H9 (cell line): ENCODE measurements around the gene MRPL37. TPM values are rescaled to one million over a fixed set of nuclear protein-coding genes. Genes with fewer than 3 reads are reported as not detected.

Experiments used
- DNase-seq: peaks from one replicate; pipeline ENCODE4 v3.0.0-alpha.2; 2017
- H2AFZ ChIP-seq: one replicate; pipeline ENCODE4 v1.6.1; 2013; ENCODE audit warnings: mild to moderate bottlenecking, low read length, control low read depth, moderate library complexity
- H2AK5ac ChIP-seq: 2 replicates; pipeline ENCODE4 v1.6.1; 2013; ENCODE audit warnings: low read length, control low read depth, mixed read lengths; ENCODE audit not compliant: insufficient read length
- H2BK120ac ChIP-seq: one replicate; pipeline ENCODE4 v1.6.1; 2013; ENCODE audit warnings: low read depth, mild to moderate bottlenecking, low read length, control low read depth, inconsistent platforms; ENCODE audit not compliant: poor library complexity, severe bottlenecking
- H2BK12ac ChIP-seq: 2 replicates; pipeline ENCODE4 v1.6.1; 2013; ENCODE audit warnings: low read length, control low read depth, mixed read lengths, low read depth; ENCODE audit not compliant: insufficient read length
- H2BK15ac ChIP-seq: 2 replicates; pipeline ENCODE4 v1.6.1; 2013; ENCODE audit warnings: low read depth, low read length, control low read depth
- H2BK20ac ChIP-seq: one replicate; pipeline ENCODE4 v1.6.1; 2013; ENCODE audit warnings: low read depth, mild to moderate bottlenecking, low read length, control low read depth, inconsistent platforms; ENCODE audit not compliant: poor library complexity, severe bottlenecking
- H2BK5ac ChIP-seq: 2 replicates; pipeline ENCODE4 v1.6.1; 2013; ENCODE audit warnings: low read length, control low read depth, mixed read lengths; ENCODE audit not compliant: insufficient read length
- H3K14ac ChIP-seq: 2 replicates; pipeline ENCODE4 v1.6.1; 2013; ENCODE audit warnings: low read length, control low read depth; ENCODE audit not compliant: insufficient read depth
- H3K18ac ChIP-seq: 2 replicates; pipeline ENCODE4 v1.6.1; 2013; ENCODE audit warnings: low read depth, mild to moderate bottlenecking, mixed read lengths, low read length, control low read depth; ENCODE audit not compliant: insufficient read length
- H3K23ac ChIP-seq: 2 replicates; pipeline ENCODE4 v1.6.1; 2013; ENCODE audit warnings: low read length, control low read depth, mixed read lengths, low read depth; ENCODE audit not compliant: insufficient read length
- H3K23me2 ChIP-seq: 2 replicates; pipeline ENCODE4 v1.6.1; 2013; ENCODE audit warnings: low read depth, mild to moderate bottlenecking, mixed read lengths, low read length, control low read depth; ENCODE audit not compliant: insufficient read length, poor library complexity, severe bottlenecking
- H3K27ac ChIP-seq: 2 replicates; pipeline ENCODE4 v1.5.1; 2013; ENCODE audit warnings: low read length, control low read depth, mixed read lengths, low read depth; ENCODE audit not compliant: insufficient read length
- H3K27me3 ChIP-seq: 2 replicates; pipeline ENCODE4 v1.6.1; 2013; ENCODE audit warnings: low read length, control low read depth, inconsistent platforms; ENCODE audit not compliant: insufficient read depth
- H3K4ac ChIP-seq: 2 replicates; pipeline ENCODE4 v1.6.1; 2013; ENCODE audit warnings: low read depth, mild to moderate bottlenecking, control low read depth, inconsistent platforms, low read length, moderate library complexity
- H3K4me1 ChIP-seq: 2 replicates; pipeline ENCODE4 v1.6.1; 2013; ENCODE audit warnings: low read length, control low read depth, inconsistent platforms; ENCODE audit not compliant: insufficient read depth
- H3K4me2 ChIP-seq: 2 replicates; pipeline ENCODE4 v1.6.1; 2013; ENCODE audit warnings: low read length, control low read depth, mixed read lengths; ENCODE audit not compliant: insufficient read length, insufficient read depth
- H3K56ac ChIP-seq: 2 replicates; pipeline ENCODE4 v1.6.1; 2013; ENCODE audit warnings: low read depth, mild to moderate bottlenecking, mixed read lengths, low read length, control low read depth; ENCODE audit not compliant: insufficient read length
- H3K79me1 ChIP-seq: 2 replicates; pipeline ENCODE4 v1.6.1; 2013; ENCODE audit warnings: low read depth, mild to moderate bottlenecking, moderate library complexity, low read length, control low read depth, inconsistent platforms; ENCODE audit not compliant: insufficient read depth, poor library complexity, severe bottlenecking
- H3K79me2 ChIP-seq: 2 replicates; pipeline ENCODE4 v1.6.1; 2013; ENCODE audit warnings: low read length, control low read depth, inconsistent platforms; ENCODE audit not compliant: insufficient read depth
- H3K9ac ChIP-seq: 2 replicates; pipeline ENCODE4 v1.6.1; 2013; ENCODE audit warnings: low read length, control low read depth, mixed read lengths; ENCODE audit not compliant: insufficient read length; ENCODE audit errors: extremely low read depth
- H3K9me3 ChIP-seq: one replicate; pipeline ENCODE4 v1.6.1; 2013; ENCODE audit warnings: low read depth, low read length, inconsistent platforms; ENCODE audit not compliant: control insufficient read depth
- H3T11ph ChIP-seq: one replicate; pipeline ENCODE4 v1.6.1; 2013; ENCODE audit warnings: mild to moderate bottlenecking, low read length, control low read depth, inconsistent platforms
- H4K20me1 ChIP-seq: one replicate; pipeline ENCODE4 v1.6.1; 2013; ENCODE audit not compliant: control insufficient read depth, insufficient read length, insufficient read depth
- H4K5ac ChIP-seq: 2 replicates; pipeline ENCODE4 v1.6.1; 2013; ENCODE audit warnings: low read depth, mild to moderate bottlenecking, mixed read lengths, low read length, control low read depth; ENCODE audit not compliant: insufficient read length
- H4K8ac ChIP-seq: replicated peaks from 2 replicates; pipeline ENCODE4 v1.6.1; 2013; ENCODE audit warnings: low read length, control low read depth, mixed read lengths, low read depth; ENCODE audit not compliant: insufficient read length
- H4K91ac ChIP-seq: 2 replicates; pipeline ENCODE4 v1.6.1; 2013; ENCODE audit warnings: low read depth, mild to moderate bottlenecking, moderate library complexity, mixed read lengths, low read length, control low read depth; ENCODE audit not compliant: insufficient read length
- H3K27ac Mint-ChIP-seq, 3 experiments: 2 replicates in 2 of 3; 3 replicates in 1 of 3; pipeline ENCODE4 v1.8.0; 2020 to 2021; ENCODE audit warnings: mixed read lengths in 3 of 3, mild to moderate bottlenecking in 1 of 3, moderate library complexity in 1 of 3
- H3K27me3 Mint-ChIP-seq: 2 replicates; pipeline ENCODE4 v1.8.0; 2021; ENCODE audit warnings: low read depth, mild to moderate bottlenecking, moderate library complexity, mixed read lengths
- H3K36me3 Mint-ChIP-seq, 3 experiments: 2 replicates in 2 of 3; 3 replicates in 1 of 3; pipeline ENCODE4 v1.8.0; 2020 to 2021; ENCODE audit warnings: low read depth in 3 of 3, mixed read lengths in 3 of 3; ENCODE audit not compliant: insufficient read depth in 1 of 3
- H3K4me1 Mint-ChIP-seq, 2 experiments: 2 replicates each; pipeline ENCODE4 v1.8.0; 2020; ENCODE audit warnings: mixed read lengths in 2 of 2
- H3K4me3 Mint-ChIP-seq, 2 experiments: 2 replicates in 1 of 2; 3 replicates in 1 of 2; pipeline ENCODE4 v1.8.0; 2020 to 2021; ENCODE audit warnings: mild to moderate bottlenecking in 2 of 2, mixed read lengths in 2 of 2, moderate library complexity in 1 of 2
- H3K9me3 Mint-ChIP-seq, 2 experiments: 2 replicates in 1 of 2; 3 replicates in 1 of 2; pipeline ENCODE4 v1.8.0; 2020; ENCODE audit warnings: mild to moderate bottlenecking in 2 of 2, mixed read lengths in 2 of 2, moderate library complexity in 1 of 2
- CTCF ChIP-seq: fragments of 200-600 bp; sonication (generic); conservative IDR thresholded peaks from 3 replicates; pipeline ENCODE4 v1.8.0; 2021; ENCODE audit warnings: antibody characterized with exemption, mild to moderate bottlenecking
- WGBS: extraction: QIAGEN DNeasy Blood & Tissue Kit; methylation state at CpG from one replicate; pipeline ENCODE4 v1.1.7; 2013; ENCODE audit warnings: missing lambda C conversion rate, low lambda C conversion rate, mixed read lengths; ENCODE audit not compliant: insufficient read length; ENCODE audit errors: extremely low coverage; 5-methylcytosine and 5-hydroxymethylcytosine counted together
- total RNA-seq: library from RNA; stranded (reverse); gene quantifications from 2 replicates; pipeline ENCODE4 v1.2.1, GENCODE V29; 2021

MRPL37 gene
- total RNA-seq, 1 experiment from 2014 or later: 123 TPM

- Histone ChIP-seq H4K91ac (no peak overlapping the region), H4K20me1 (no peaks in the 10 kb centered on the region), H2AFZ (no peak overlapping the region), H3K23me2 (no peaks in the 10 kb centered on the region), H3K4me2 (no peak overlapping the region), H3K14ac (no peak overlapping the region), H3K9ac (no peak overlapping the region), H3K79me1 (no peaks in the 10 kb centered on the region), H3K4me1 (no peaks in the 10 kb centered on the region), H4K5ac (no peak overlapping the region), H2BK12ac (no peak overlapping the region), H3T11ph (no peak overlapping the region), H3K27me3 (no peaks in the 10 kb centered on the region), H4K8ac (no peak overlapping the region), H3K18ac (no peak overlapping the region), H3K4ac (no peak overlapping the region), H3K23ac (no peak overlapping the region), H3K56ac (no peak overlapping the region), H3K27ac (no peak overlapping the region), H2BK5ac (no peak overlapping the region), H2AK5ac (no peak overlapping the region), H2BK120ac (no peak overlapping the region), H3K9me3 (no peaks in the 10 kb centered on the region), H2BK15ac (no peak overlapping the region), H2BK20ac (no peak overlapping the region), H3K79me2 (no peaks in the 10 kb centered on the region)
- Mint-ChIP-seq H3K27me3 (no peaks in the 10 kb centered on the region), H3K36me3 (peaks cover 40 to 71% (median 59%) of the 10 kb centered on the region in 3 experiments), H3K9me3 (no peaks in the 10 kb centered on the region), H3K4me1 (no peaks in the 10 kb centered on the region), H3K27ac (no peak overlapping the region), H3K4me3 (no peak overlapping the region)
- DNase-seq: no peak
- WGBS: no CpG with 5 or more reads among the region's 6 CpGs
- TF ChIP-seq CTCF: no peak
Measured at GRCh38 chr1:54241364-54241763, 41.4 kb downstream of the MRPL37 start.
